Activated naive CD8-positive, alpha-beta T cell treated with anti-CD3 and anti-CD28 coated beads for 36 hours (primary cell): ENCODE results near the gene HSPG2. TPM values are rescaled to one million over a fixed set of nuclear protein-coding genes. Genes with fewer than 3 reads are reported as not detected.

Source experiments
- DNase-seq: peaks from one replicate; pipeline ENCODE4 v3.0.0; 2021
- H3K27ac Mint-ChIP-seq: one replicate; pipeline ENCODE4 v1.8.0; 2022; ENCODE audit warnings: mild to moderate bottlenecking, moderate library complexity, mixed read lengths
- H3K27me3 Mint-ChIP-seq: one replicate; pipeline ENCODE4 v1.8.0; 2022; ENCODE audit warnings: mild to moderate bottlenecking, mixed read lengths
- H3K36me3 Mint-ChIP-seq: one replicate; pipeline ENCODE4 v1.8.0; 2021; ENCODE audit warnings: mild to moderate bottlenecking, mixed read lengths
- H3K4me1 Mint-ChIP-seq: one replicate; pipeline ENCODE4 v1.8.0; 2021; ENCODE audit warnings: mixed read lengths
- H3K4me3 Mint-ChIP-seq: one replicate; pipeline ENCODE4 v1.8.0; 2022; ENCODE audit warnings: mild to moderate bottlenecking, moderate library complexity, mixed read lengths
- H3K9me3 Mint-ChIP-seq: one replicate; pipeline ENCODE4 v1.8.0; 2022; ENCODE audit warnings: mixed read lengths
- total RNA-seq, 2 experiments: library from RNA; stranded (reverse); gene quantifications; one replicate each; pipeline ENCODE4 v1.2.3, GENCODE V29; 2021

HSPG2 gene
- total RNA-seq, 2 experiments from 2014 or later: 11.0 to 11.6 TPM

DNA sequence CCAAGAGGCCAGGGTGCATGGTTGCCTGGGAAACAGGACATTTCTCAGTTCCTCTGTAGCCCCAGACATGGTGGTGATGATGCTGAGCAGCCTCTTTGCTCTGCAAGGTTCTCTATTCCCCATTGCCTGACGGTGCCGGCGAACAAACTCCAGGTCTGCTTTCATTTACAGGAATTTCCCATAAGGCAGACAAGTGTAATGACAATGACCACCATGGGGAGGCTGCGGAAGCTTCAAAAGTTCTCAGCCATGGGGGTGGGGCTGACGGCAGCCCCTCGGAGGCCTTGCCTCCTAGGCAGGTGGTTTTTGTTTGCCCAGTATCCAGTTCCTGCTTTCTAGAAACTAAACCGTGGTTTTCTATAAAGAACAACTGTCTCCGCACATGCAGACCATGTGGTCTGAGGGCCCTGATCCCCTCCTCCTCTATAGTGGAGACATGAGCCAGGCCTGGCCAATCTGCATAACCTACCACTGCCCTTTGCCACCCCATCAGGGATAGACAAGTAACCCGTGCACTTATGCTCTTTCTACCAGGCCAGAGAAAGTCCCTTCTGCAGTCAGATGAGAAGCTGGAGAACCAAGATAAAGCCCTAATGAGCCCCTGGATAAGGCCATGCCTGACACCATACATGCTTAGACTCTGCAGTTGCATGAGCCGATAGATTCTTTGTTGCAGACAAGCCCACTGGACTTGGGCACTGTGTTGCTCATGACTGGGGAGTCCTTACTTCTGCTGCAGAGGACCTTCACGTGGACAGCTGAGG, 71.0 kb downstream of the HSPG2 start:
- peaks cover 4% of the 10 kb centered on the region for H3K4me1 Mint-ChIP-seq
- H3K36me3 Mint-ChIP-seq: peaks cover 7% of the 10 kb centered on the region
- H3K9me3 Mint-ChIP-seq: no peaks in the 10 kb centered on the region
- DNase-seq: no peak
- no peak overlapping the region for H3K27ac Mint-ChIP-seq
- no peak overlapping the region for H3K4me3 Mint-ChIP-seq
- H3K27me3 Mint-ChIP-seq: no peaks in the 10 kb centered on the region

- H3K4me3 Mint-ChIP-seq: no peak overlapping the region
- H3K27ac Mint-ChIP-seq: no peak overlapping the region
- H3K27me3 Mint-ChIP-seq: no peaks in the 10 kb centered on the region
- no peaks in the 10 kb centered on the region for H3K9me3 Mint-ChIP-seq
- peaks cover 4% of the 10 kb centered on the region for H3K4me1 Mint-ChIP-seq
- H3K36me3 Mint-ChIP-seq: peaks cover 7% of the 10 kb centered on the region
- DNase-seq: no peak
Measured at GRCh38 chr1:21865609-21865942, 71.5 kb downstream of the HSPG2 start.

- Mint-ChIP-seq H3K9me3 (no peaks in the 10 kb centered on the region), H3K36me3 (peaks cover 7% of the 10 kb centered on the region), H3K27me3 (no peaks in the 10 kb centered on the region), H3K4me3 (no peak overlapping the region), H3K4me1 (peaks cover 4% of the 10 kb centered on the region), H3K27ac (no peak overlapping the region)
- no peak for DNase-seq
Measured at GRCh38 chr1:21864730-21865129, 72.4 kb downstream of the HSPG2 start.

GRCh38 chr1:21863981-21864380, 73.1 kb downstream of the HSPG2 start:
- no peak for DNase-seq
- H3K27me3 Mint-ChIP-seq: no peaks in the 10 kb centered on the region
- H3K4me3 Mint-ChIP-seq: no peak overlapping the region
- H3K27ac Mint-ChIP-seq: no peak overlapping the region
- no peaks in the 10 kb centered on the region for H3K9me3 Mint-ChIP-seq
- peaks cover 4% of the 10 kb centered on the region for H3K4me1 Mint-ChIP-seq
- peaks cover 7% of the 10 kb centered on the region for H3K36me3 Mint-ChIP-seq

DNA sequence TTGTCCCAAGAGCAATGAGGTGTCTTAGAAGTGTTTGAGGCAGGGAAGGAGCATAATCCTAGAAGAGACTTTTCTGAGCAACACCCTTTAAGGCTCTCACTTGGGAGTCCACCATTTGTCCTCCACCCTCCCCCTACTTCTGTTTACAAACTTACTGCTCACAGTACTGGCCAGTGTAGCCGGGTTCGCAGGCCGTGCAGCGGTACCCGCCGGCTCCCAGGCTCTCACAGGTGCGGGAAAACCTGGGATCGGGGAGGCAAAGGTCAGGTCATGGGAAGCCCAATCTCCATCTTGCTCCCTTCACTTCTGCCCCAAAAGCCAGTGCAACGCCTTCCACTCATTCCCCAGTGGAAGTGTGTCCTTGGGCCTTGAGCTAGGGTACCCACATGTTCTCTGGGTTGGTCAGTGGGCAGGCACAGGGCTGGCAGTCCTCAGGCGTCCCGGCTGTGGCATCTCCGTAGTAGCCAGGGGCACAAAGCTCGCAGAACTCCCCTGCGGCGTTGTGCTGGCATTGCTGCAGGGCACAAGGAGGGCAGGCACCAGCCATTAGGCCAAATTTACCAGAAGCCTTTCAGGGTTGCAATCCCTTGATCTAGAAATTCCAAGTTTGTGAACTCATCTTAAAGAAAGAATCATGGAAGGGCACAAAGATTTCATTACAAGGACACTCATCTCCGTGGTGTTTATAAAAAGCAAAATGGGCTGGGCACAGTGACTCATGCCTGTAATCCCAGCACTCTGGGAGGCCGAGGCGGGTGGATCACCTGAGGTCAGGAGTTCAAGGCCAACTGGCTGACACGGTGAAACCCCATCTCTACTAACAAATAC, 75.3 kb downstream of the HSPG2 start:
- no peaks in the 10 kb centered on the region for H3K9me3 Mint-ChIP-seq
- no peak overlapping the region for H3K4me3 Mint-ChIP-seq
- DNase-seq: no peak
- peaks cover 4% of the 10 kb centered on the region for H3K4me1 Mint-ChIP-seq
- H3K27ac Mint-ChIP-seq: no peak overlapping the region
- no peaks in the 10 kb centered on the region for H3K27me3 Mint-ChIP-seq
- H3K36me3 Mint-ChIP-seq: peaks cover 7% of the 10 kb centered on the region

- no peak for DNase-seq
- Mint-ChIP-seq H3K4me1 (peaks cover 1% of the 10 kb centered on the region), H3K9me3 (no peaks in the 10 kb centered on the region), H3K27ac (no peak overlapping the region), H3K36me3 (peaks cover 7% of the 10 kb centered on the region), H3K27me3 (no peaks in the 10 kb centered on the region), H3K4me3 (no peak overlapping the region)
Measured at GRCh38 chr1:21860971-21861370, 76.1 kb downstream of the HSPG2 start.

- H3K4me3 Mint-ChIP-seq: no peak overlapping the region
- no peak overlapping the region for H3K27ac Mint-ChIP-seq
- no peaks in the 10 kb centered on the region for H3K9me3 Mint-ChIP-seq
- no peak for DNase-seq
- no peaks in the 10 kb centered on the region for H3K27me3 Mint-ChIP-seq
- H3K36me3 Mint-ChIP-seq: peaks cover 7% of the 10 kb centered on the region
- peaks cover 2% of the 10 kb centered on the region for H3K4me1 Mint-ChIP-seq
Measured at GRCh38 chr1:21859669-21860179, 77.4 kb downstream of the HSPG2 start.

- Mint-ChIP-seq H3K9me3 (no peaks in the 10 kb centered on the region), H3K4me1 (peaks cover 2% of the 10 kb centered on the region), H3K4me3 (no peak overlapping the region), H3K36me3 (peaks cover 7% of the 10 kb centered on the region), H3K27ac (no peak overlapping the region), H3K27me3 (no peaks in the 10 kb centered on the region)
- no peak for DNase-seq
Measured at GRCh38 chr1:21857840-21858670, 79.1 kb downstream of the HSPG2 start.

DNA sequence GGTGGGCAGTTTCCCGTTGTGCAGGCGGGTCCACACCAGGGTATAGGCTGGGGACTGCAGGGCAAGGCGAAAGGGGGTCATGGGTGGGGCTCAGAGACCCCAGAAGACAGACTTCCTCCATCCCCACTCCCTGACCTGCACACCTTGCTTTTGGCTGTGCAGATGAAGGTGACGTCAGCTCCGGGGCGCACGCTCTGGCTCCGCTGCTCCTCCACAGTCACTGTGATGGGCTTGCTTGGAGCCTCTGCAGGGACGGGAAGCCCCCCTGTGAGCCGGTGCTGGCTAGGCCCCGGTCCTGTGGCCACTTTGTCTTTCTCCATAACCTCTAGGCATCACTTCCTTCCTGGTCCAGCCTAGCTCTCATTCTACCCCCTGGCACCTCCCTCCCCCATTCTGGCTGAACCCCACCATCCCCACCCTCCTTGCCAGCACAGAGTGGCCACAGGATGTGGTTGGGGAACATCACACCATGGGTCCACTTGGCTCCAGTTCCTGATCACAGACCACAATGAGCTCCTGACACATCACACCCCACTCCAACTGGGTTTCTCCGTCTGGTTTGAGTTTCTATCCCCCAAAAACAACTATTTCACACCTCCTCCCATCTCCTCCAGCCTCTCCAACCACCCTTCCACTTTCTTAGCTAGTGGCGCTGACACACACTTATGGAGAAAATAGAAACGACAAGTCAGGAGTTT, 79.8 kb downstream of the HSPG2 start:
- H3K36me3 Mint-ChIP-seq: peaks cover 7% of the 10 kb centered on the region
- H3K4me3 Mint-ChIP-seq: no peak overlapping the region
- no peaks in the 10 kb centered on the region for H3K27me3 Mint-ChIP-seq
- no peak for DNase-seq
- peaks cover 2% of the 10 kb centered on the region for H3K4me1 Mint-ChIP-seq
- H3K27ac Mint-ChIP-seq: no peak overlapping the region
- no peaks in the 10 kb centered on the region for H3K9me3 Mint-ChIP-seq

DNA sequence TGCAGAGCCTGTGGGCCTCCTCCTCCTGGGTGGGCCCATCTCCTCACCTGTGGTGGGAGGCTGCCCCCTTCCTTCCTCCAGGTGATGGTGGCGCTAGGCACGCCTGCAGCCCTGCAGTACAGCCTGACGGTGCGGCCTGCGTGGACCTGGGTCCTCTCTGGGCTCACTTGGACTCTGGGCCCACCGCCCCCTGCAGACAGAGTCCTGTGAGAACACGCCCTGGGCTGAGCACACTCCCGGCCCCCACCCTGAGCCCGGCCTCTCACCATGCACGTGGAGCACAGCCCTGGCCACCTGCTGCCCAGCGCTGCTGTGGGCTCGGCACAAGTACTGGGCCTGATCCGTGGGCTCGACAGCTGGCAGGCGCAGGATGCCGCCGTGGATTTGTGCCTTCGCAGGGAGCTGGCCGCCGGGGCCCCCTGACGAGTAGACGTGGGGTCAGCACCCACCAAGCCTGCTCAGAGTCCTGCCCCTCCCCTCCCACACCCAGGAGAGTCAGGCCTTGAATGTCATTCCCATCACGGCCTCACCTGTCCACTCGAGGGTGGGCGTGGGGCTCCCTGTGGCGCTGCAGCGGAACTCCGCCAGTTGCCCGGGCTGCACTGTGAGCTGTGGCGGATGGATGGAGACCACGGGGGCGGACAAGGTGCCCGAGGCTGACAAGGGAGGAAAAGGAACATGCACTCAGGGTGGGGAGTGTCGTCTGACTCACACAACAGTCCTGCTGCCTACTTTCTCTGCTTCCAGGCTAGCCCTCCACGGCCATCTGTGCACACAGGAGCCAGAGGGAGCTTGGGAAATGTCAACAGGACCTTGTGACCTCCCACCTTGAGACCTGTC, 81.6 kb downstream of the HSPG2 start:
- no peaks in the 10 kb centered on the region for H3K9me3 Mint-ChIP-seq
- DNase-seq: no peak
- no peak overlapping the region for H3K4me3 Mint-ChIP-seq
- H3K4me1 Mint-ChIP-seq: peaks cover 2% of the 10 kb centered on the region
- H3K27ac Mint-ChIP-seq: no peak overlapping the region
- no peaks in the 10 kb centered on the region for H3K27me3 Mint-ChIP-seq
- no peaks in the 10 kb centered on the region for H3K36me3 Mint-ChIP-seq

- Mint-ChIP-seq H3K9me3 (no peaks in the 10 kb centered on the region), H3K36me3 (no peaks in the 10 kb centered on the region), H3K4me3 (no peak overlapping the region), H3K27ac (no peak overlapping the region), H3K4me1 (peaks cover 2% of the 10 kb centered on the region), H3K27me3 (no peaks in the 10 kb centered on the region)
- no peak for DNase-seq
Measured at GRCh38 chr1:21854751-21855131, 82.4 kb downstream of the HSPG2 start.

DNA sequence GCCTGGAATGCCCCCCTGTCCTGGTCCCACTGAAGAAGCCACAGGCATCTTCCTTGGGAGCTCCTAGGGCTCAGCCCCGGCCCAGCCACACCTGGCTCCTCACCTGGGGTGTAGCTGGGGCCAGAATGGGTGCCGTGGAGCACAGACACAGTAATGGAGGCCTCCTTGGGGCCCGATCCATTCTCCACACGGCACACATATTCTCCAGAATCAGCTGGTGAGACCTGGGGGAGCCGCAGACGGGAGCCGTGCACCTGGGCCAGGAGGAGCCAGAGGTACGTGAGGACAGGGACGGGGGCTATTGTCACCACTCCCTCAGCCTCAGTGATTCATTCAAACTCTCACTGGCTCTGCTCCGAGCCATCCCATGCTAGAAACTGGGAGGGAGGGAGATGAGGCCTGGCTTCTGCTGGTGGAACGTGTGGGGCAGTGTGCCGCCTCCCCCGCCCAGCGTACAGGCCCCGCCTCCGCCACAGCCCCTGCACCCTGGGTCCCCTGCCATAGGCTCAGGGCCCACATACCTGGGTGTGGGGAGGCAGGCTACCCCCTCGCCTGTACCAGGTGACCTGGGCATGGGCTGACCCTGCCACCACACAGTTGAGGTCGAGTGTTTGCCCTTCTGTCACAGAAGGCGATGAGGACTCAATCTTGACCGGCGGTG, 82.9 kb downstream of the HSPG2 start:
- H3K27me3 Mint-ChIP-seq: no peaks in the 10 kb centered on the region
- H3K4me1 Mint-ChIP-seq: peaks cover 2% of the 10 kb centered on the region
- H3K4me3 Mint-ChIP-seq: no peak overlapping the region
- no peaks in the 10 kb centered on the region for H3K9me3 Mint-ChIP-seq
- H3K36me3 Mint-ChIP-seq: no peaks in the 10 kb centered on the region
- DNase-seq: no peak
- no peak overlapping the region for H3K27ac Mint-ChIP-seq

GRCh38 chr1:21853131-21853427, 84.0 kb downstream of the HSPG2 start:
- Mint-ChIP-seq H3K27me3 (no peaks in the 10 kb centered on the region), H3K9me3 (no peaks in the 10 kb centered on the region), H3K36me3 (no peaks in the 10 kb centered on the region), H3K4me1 (peaks cover 2% of the 10 kb centered on the region), H3K4me3 (no peak overlapping the region), H3K27ac (no peak overlapping the region)
- DNase-seq: no peak
